ENCODE data around the gene STX17. TPM values are rescaled to one million over a fixed set of nuclear protein-coding genes. Genes with fewer than 3 reads are reported as not detected.
A peak's percentile ranks its signal among the peaks of the same experiment; 100 is the strongest.
"Not testable (repeated sequence)": the region's sequence is repeated elsewhere in the genome, so short reads cannot be mapped to it uniquely, and the experiment has no call there.

Gene STX17
- total RNA-seq, 1 experiment from 2014 or later = 19.5 TPM

GRCh38 chr9:99966716-99967115, 60.3 kb downstream of the STX17 start:
- DNase-seq (ENCODE audit: extremely low read depth, low read depth) = peak; percentile 9

DNA sequence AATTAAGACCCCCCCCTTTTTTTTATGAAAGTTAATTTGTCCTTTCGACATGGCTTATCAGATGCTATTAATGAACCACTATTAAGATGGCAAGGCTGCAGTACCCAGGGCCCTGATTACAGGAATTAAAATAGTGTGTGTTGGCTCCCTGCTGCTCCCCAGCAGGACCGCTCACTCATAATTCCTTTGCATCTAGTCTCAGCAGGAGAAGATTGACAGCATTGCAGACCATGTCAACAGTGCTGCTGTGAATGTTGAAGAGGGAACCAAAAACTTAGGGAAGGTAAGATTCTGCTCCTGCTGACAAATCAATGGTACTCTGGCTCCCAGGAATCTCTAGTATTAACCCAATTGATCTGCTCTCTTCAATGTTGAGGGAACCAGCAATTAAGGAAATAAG, 61.0 kb downstream of the STX17 start:
- DNase-seq (ENCODE audit: extremely low read depth, low read depth) = no peak

DNA sequence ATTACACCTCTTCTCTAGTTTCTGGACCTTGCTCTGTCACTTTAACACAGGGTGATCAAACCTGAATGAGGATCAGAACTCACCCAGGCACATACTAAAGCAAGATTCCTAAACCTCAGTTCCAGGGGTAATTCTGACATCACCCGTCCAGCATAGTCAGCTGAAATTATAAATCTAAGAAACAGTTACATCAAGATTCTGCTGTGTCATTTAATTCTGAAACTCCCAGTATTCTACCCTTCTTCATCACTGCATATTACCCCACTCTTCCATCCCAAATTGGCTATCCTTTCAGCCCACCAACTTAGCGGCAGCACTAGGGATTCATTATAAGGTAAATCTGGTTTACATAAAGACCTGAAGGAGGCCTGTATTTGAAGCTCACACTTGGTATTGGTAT, 64.0 kb downstream of the STX17 start:
- no peak for DNase-seq (ENCODE audit: extremely low read depth, low read depth)

- DNase-seq (ENCODE audit: extremely low read depth, low read depth) = no peak
These were observed 65.0 kb downstream of the STX17 start for GRCh38 chr9:99971410-99971809.

- DNase-seq (ENCODE audit: extremely low read depth, low read depth) = no peak
These were observed 67.0 kb downstream of the STX17 start for GRCh38 chr9:99973455-99973854.

DNA sequence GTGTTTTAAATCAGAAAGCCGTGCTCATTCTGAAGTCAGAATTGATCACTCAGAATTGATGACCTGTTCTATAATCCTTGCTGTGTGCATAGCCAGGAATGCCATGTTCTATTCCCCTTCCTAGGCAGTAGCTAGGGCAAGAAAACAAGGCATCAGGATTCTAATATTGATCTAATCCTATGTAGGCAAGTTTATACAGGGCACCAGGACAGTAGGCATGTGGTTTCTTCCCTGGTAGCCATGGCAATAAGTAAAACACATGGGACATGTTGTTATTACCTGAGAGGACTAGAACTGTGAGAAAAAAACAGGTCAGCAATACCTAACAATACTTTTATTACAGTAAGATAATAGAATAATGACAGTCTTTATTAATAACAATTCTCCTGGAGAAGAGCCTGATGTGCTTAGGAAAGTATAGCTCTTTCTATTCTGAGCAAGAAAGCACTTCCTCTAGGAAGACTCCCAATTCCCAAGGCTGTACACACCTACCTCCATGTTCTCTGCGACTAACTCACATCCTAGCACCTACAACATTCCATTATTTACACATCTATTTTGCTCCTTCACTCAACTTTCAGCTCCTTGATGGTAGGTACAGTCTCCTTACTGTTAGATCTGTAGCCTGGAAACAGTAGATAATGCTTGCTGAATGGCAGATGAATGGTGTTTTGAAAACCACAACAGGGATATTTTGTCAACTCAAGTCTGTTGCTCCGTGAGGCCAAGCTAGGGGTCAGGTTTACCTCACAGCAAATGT, 70.8 kb downstream of the STX17 start:
- no peak for DNase-seq (ENCODE audit: extremely low read depth, low read depth)

DNA sequence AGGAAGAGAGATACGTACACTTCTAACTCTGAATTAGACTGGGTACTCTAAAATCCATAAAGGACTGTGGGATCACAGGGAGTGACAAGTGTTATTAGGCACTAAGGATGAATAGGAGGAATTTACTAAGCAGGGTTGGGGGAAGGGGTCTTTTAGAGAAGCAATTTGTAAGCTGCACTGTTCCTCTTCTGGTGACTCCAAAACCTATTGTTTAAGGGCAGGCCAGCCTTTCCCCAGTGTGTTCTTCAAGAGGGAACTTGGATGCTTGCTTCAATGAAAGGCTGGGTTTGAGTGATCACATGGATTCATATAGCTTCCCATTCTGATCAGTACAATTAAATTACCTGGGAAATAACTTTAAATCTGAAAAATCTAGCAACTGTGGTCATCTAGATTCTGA, 71.8 kb downstream of the STX17 start:
- DNase-seq (ENCODE audit: extremely low read depth, low read depth) = no peak

DNA sequence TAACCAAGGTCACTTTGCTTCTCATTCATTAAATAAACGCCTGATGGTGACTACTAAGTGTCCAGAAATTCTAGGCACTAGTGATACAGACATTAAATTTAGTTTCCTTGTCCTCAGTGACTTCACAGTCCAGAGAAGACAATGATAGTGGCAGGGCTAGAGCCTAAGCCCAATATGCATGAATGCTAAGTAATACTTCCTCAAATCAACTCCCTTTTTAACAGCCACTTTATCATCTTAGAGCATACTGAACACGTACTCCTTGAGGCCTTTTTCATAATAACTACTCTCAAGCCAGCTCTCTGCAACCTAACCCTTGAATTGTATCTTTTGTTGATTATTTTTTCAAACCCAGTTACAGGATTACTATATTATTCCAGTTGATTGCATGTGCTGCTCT, 74.1 kb downstream of the STX17 start:
- no peak for DNase-seq (ENCODE audit: extremely low read depth, low read depth)

- no peak for DNase-seq (ENCODE audit: extremely low read depth, low read depth)
These were observed 80.2 kb downstream of the STX17 start for GRCh38 chr9:99986642-99987041.

DNA sequence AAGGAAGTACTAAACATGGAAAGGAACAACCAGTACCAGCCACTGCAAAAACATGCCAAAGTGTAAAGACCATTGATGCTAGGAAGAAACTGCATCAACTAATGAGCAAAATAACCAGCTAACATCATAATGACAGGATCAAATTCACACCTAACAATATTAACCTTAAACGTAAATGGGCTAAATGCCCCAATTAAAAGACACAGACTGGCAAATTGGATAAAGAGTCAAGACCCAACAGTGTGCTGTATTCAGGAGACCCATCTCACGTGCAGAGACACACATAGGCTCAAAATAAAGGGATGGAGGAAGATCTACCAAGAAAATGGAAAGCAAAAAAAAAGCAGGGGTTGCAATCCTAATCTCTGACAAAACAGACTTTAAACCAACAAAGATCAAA, 84.1 kb downstream of the STX17 start:
- DNase-seq (ENCODE audit: extremely low read depth, low read depth) = not testable (repeated sequence)

GRCh38 chr9:99998266-99998665, 91.8 kb downstream of the STX17 start:
- DNase-seq (ENCODE audit: extremely low read depth, low read depth) = no peak

GRCh38 chr9:99998866-99999265, 92.4 kb downstream of the STX17 start:
- no peak for DNase-seq (ENCODE audit: extremely low read depth, low read depth)

DNA sequence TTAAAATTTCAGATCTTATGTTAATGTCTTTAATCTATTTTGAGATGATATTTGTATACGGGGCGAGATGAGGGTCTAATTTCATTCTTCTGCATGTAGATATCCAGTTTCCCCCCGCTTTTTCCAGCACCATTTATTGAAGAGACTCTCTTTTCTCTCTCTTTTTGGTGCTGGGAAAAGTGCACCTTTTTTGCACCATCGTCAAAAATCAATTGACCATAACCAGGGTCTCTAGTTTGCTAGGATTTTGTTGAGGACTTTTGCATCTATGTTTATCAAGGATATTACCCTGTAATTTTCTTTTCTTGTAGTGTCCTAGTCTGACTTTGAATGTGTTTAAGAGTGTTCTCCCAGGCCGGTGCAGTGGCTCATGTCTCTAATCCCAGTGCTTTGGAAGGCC, 93.3 kb downstream of the STX17 start:
- DNase-seq (ENCODE audit: extremely low read depth, low read depth) = no peak

GRCh38 chr9:100011062-100011681, 104.7 kb downstream of the STX17 start:
- DNase-seq (ENCODE audit: extremely low read depth, low read depth) = peak; percentile 43

GRCh38 chr9:100012279-100012678, 105.8 kb downstream of the STX17 start:
- DNase-seq (ENCODE audit: extremely low read depth, low read depth) = no peak

GRCh38 chr9:100013573-100013972, 107.1 kb downstream of the STX17 start:
- DNase-seq (ENCODE audit: extremely low read depth, low read depth) = no peak

GRCh38 chr9:100014846-100015245, 108.4 kb downstream of the STX17 start:
- no peak for DNase-seq (ENCODE audit: extremely low read depth, low read depth)

- no peak for DNase-seq (ENCODE audit: extremely low read depth, low read depth)
These were observed 113.1 kb downstream of the STX17 start for GRCh38 chr9:100019541-100019940.
